Measurements from ENCODE around the gene SEPTIN5.

Gene SEPTIN5

GRCh38 chr22:19733755-19734154 lies 19.5 kb downstream of the SEPTIN5 start:
- no peak for DNase-seq (ENCODE audit: low spot score)

- no peak for DNase-seq (ENCODE audit: low spot score)
Measured at GRCh38 chr22:19734163-19734562, 19.9 kb downstream of the SEPTIN5 start.

- DNase-seq (ENCODE audit: low spot score): no peak
Measured at GRCh38 chr22:19734837-19735382, 20.6 kb downstream of the SEPTIN5 start.

GRCh38 chr22:19735665-19736510 lies 21.6 kb downstream of the SEPTIN5 start:
- DNase-seq (ENCODE audit: low spot score): no peak

- no peak for DNase-seq (ENCODE audit: low spot score)
Measured at GRCh38 chr22:19737846-19738663, 23.8 kb downstream of the SEPTIN5 start.

GRCh38 chr22:19738664-19739447 lies 24.6 kb downstream of the SEPTIN5 start:
- no peak for DNase-seq (ENCODE audit: low spot score)

- DNase-seq (ENCODE audit: low spot score): no peak
Measured at GRCh38 chr22:19739448-19739895, 25.2 kb downstream of the SEPTIN5 start.

- DNase-seq (ENCODE audit: low spot score): no peak
Measured at GRCh38 chr22:19739911-19740449, 25.7 kb downstream of the SEPTIN5 start.

GRCh38 chr22:19740586-19740985 lies 26.3 kb downstream of the SEPTIN5 start:
- DNase-seq (ENCODE audit: low spot score): no peak

- DNase-seq (ENCODE audit: low spot score): no peak
Measured at GRCh38 chr22:19741053-19741452, 26.8 kb downstream of the SEPTIN5 start.

GRCh38 chr22:19742160-19743066 lies 28.1 kb downstream of the SEPTIN5 start:
- no peak for DNase-seq (ENCODE audit: low spot score)

GRCh38 chr22:19743081-19743480 lies 28.8 kb downstream of the SEPTIN5 start:
- DNase-seq (ENCODE audit: low spot score): no peak

GRCh38 chr22:19743651-19744050 lies 29.3 kb downstream of the SEPTIN5 start:
- no peak for DNase-seq (ENCODE audit: low spot score)

- no peak for DNase-seq (ENCODE audit: low spot score)
Measured at GRCh38 chr22:19744350-19745006, 30.2 kb downstream of the SEPTIN5 start.

- no peak for DNase-seq (ENCODE audit: low spot score)
Measured at GRCh38 chr22:19745155-19746101, 31.1 kb downstream of the SEPTIN5 start.

- no peak for DNase-seq (ENCODE audit: low spot score)
Measured at GRCh38 chr22:19746726-19747125, 32.4 kb downstream of the SEPTIN5 start.

- DNase-seq (ENCODE audit: low spot score): no peak
Measured at GRCh38 chr22:19747551-19747950, 33.2 kb downstream of the SEPTIN5 start.

- DNase-seq (ENCODE audit: low spot score): no peak
Measured at GRCh38 chr22:19748139-19748538, 33.8 kb downstream of the SEPTIN5 start.

All from Ammon's horn (tissue), 1 donor.